Measurements from ENCODE around the gene PLCB4. TPM values are rescaled to one million over a fixed set of nuclear protein-coding genes. Genes with fewer than 3 reads are reported as not detected.

Gene PLCB4
- total RNA-seq, 1 donor from 2014 or later: 20.5 TPM

DNA sequence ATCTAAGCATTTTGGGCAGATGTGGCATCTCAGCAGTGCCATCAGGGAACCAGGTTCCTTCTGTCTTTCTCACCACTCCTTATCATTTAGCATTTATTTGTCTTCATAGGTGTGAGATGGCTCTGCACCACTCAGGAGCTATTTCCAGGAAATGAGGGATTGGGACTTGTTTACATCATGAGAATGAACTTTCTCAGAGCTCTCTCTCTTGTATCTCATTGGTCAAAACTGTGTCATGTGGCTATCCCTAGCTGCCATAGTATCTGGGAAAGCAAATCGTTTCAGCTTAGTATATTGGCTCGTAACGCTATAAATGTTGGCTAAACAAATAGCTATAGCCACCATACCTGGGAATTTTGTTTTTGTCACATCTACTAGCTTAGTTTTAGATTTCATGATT, 23.8 kb downstream of the PLCB4 start:
- DNase-seq (ENCODE audit: low spot score): no peak
- intact Hi-C loops (cut with DNase I): no loop called here

DNA sequence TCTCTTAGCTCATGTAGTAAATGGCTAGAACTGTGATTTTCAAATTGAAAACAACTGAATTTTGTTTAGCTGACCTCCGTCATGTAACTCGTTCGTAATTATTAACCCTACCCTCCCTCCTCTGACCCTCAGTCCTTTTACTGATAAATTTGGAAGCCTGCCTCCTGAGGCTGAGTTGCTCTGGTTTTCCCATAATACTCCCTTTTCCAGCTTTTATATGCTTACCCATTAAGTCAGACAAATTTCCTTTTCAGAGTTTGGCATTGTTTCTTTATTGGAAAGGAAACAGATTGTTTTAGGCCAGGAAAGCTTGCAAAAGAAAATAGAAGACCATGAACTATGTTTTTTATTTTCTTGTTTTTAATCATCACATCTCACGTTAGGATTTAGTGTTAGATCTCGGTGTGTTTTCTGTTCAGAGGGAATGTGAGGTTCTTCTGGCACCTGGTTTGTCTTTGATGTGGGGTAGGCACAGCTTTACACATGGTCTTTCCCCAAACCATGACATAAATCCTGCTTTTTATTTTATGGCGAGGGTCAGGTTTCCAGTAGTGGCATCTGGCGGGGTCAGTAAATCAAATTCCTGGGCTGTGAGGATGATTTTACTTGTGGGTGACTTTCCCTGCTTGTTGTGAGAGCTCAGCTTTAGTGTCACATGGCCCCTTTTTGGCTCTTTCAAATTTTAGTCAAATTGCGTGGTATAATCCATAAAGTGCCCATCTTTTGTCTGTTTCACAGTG, 24.5 kb downstream of the PLCB4 start:
- no peak for DNase-seq (ENCODE audit: low spot score)
- intact Hi-C loops (cut with DNase I): no loop called here

DNA sequence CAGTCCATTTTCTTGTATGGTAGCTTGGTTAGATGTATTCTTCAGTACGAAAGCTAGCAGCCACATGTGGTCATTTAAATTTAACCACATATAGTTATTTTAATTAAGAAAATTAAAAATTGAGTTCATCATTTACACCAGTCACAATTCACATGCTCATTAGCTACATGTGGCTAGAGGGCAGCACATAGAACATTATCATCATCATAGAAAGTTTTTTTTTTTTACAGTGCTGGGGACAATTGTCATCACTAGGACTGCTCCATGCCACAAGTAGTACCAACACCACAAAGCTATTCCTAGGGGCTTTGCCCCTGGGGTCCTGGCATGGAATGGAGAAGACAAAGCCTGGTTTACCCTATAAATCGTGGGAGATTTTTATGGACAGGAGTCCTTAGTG, 30.5 kb downstream of the PLCB4 start:
- DNase-seq (ENCODE audit: low spot score): no peak
- intact Hi-C loops (cut with DNase I): no loop called here

DNA sequence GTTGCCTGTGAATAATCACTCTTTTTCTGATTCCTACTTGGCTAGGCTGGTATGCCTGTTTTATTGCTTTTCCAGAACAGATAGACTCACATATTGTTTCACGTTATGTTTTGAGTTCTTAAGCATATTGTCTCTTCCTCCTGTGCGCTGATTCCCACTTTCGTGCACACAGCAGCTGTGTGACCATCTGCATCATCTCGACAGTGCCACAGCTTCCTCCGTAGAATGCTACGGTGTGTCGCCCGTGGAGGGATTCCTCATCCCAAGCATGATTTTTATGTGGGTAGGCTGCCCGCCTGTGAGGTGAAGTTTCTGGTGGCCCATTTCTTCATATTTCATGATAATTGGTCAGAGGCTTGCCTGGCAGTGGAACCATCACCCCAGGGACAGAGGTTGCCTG, 31.8 kb downstream of the PLCB4 start:
- no peak for DNase-seq (ENCODE audit: low spot score)
- intact Hi-C loops (cut with DNase I): no loop called here

DNA sequence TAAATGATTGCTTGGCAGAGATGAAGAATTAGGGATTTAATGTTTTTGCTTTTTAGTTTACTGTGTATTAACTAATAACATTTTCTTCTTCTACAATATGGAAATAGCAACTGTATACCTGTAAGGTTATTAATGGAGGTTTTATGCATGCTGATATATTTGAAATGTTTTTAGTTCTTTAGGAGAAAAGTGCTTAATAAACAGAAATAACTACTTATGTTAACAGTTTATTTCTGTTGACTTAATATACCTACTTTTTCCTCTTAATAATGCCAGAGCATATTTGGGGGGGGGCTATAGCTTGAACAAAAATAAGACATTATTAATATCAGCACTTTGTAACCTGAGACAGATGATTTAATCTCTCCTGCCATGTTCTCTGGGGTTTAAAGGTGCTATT, 33.6 kb downstream of the PLCB4 start:
- intact Hi-C loops (cut with DNase I): no loop called here
- DNase-seq (ENCODE audit: low spot score): no peak

DNA sequence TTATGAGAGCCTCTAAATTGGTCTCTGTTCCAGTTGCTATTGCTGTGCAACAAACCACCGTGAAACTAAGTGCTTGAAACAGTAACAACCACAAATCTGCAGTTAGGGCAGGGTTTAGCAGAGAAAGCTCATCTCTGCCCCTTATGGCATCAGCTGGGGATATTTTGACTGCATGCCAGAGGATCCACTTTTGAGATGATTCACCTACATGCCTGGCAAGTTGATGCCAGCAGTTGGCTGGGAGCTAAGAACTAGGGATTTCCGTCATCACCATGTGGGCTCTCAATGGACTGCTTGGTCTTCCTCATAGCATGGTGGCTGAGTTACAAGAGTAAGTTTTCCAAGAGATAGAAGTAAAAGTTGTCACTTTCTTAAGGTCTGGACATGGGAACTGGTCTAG, 35.1 kb downstream of the PLCB4 start:
- DNase-seq (ENCODE audit: low spot score): no peak
- intact Hi-C loops (cut with DNase I): no loop called here

DNA sequence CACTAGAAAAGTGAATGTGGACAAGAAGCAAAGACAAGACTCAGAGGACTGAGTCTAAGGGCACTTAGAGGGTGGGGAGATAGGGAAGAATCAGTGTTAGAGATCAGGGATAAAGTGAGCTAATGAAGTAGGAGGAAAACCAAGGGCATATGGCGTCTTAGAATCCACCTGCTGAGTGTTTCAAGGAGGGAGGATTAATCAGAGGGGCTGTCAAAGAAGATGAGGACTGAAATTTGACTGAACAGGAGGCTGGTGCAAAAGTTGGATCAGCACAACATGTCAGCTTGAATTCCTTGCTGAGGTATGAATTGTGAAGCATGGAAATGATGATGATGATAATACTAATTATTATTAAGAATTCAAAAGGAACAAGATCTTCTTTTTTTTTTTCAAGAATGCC, 39.4 kb downstream of the PLCB4 start:
- intact Hi-C loops (cut with DNase I): no loop called here
- no peak for DNase-seq (ENCODE audit: low spot score)

DNA sequence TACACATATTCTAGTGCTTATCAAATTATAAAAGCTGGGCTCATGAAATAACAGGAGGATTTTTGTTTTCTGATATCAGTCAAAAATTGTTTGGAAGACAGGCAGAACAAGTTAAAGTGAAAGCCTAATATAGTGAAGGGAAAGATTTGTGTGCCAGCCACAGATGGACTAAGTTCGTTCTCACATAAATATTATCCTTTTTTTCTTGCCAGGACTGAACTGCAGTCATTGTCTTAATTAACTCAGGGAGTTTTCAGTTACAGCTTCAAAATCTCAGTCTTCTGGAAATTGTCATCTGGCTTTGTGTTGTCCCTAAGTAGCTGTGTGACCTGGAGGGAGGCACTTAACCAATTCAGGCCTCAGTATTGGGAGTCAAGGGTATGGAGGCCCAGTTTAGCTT, 40.7 kb downstream of the PLCB4 start:
- intact Hi-C loops (cut with DNase I): no loop called here
- DNase-seq (ENCODE audit: low spot score): no peak

DNA sequence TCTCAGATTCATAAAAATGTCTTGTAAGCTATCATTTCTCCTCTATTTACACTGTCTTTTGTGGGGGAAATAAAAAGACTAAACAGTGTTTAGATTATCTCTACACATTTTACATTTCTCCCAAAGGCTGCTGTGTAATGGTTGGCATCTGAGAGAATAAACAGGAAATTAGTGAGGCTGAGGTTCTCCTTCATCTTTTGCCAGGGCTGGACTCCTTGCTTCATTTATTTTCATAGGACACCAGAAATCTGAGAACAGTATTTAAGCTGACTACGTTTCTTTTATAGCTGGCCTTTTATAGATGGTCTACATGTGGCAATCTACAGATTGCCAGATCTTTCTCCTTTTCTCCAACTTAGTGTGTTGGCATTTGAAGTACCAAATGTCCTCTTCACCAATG, 41.5 kb downstream of the PLCB4 start:
- intact Hi-C loops (cut with DNase I): loop anchor here (5.0 to 10.0 kb wide), 2 partner anchors 52 to 114 kb away; no protein-coding TSS in a partner anchor
- no peak for DNase-seq (ENCODE audit: low spot score)

DNA sequence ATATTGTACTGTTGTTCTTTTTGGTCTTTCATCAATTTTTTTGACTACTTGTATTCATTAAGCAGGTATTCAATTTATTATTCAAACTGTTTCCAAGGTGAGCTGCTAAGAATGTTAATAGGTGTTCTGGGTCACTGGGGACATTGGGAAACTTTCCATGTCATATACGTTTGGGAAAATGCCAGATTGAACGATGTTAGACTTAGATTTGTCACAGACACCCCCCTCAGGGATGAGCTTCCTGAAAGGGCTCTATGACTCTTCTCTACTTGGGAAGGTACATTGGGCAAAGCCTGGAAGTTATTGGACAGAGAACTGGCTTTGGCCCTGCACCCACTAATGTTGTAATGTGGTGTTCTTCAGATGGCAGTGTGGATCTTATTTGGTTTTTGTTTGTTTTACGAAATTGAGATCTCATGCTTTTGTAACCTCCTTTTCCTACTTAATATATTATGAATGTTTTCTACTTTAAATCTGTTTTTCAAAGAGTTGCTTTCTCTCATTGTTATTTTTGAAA, 42.1 kb downstream of the PLCB4 start:
- DNase-seq (ENCODE audit: low spot score): no peak
- intact Hi-C loops (cut with DNase I): loop anchor here (5.0 to 10.0 kb wide), 2 partner anchors 51 to 114 kb away; no protein-coding TSS in a partner anchor

DNA sequence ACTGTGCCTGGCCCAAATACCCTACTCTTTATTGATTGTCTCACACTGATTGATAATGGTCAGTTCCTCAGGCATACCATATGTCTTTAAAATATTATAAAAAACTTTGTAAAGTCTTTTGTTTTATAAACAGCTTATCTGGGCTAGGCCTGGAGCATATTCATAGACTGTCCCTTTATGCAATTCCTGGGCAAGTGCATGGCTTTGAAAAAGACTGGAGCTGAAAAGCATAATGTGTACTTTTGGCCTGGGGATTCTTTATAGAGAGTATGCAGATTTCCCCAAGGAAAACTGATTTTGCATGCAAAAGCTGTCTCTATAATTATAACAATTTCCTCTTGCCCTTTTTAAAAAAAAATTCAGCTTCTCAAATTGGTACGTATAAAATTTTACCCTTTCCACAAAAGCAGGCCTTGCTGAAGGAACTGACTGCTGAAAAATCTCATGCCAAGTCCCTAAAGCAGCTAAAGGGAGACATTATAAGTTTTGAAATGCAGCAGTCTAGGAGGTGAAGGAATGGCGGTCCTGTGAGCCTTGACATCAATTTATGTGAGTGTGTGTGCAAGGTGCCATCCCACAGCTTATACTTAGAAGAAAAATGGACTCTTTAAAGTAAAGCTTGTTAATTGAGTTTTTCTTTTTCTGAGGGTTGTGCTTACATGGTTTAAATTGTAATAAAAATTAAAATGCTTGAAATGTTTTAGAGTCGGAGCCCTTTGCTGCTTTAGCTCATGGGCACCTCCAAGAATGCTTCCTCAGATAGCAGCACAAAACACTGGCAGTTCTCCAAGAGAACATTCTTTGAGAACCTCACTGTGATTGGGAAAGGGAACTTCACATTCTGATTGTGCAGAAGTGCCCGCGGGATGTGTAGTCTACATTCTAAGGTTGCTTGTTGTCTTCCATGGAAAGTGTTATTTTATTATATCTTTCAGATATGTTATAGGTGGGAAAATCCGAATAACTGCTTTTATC, 43.9 kb downstream of the PLCB4 start:
- intact Hi-C loops (cut with DNase I): loop anchor here (5.0 to 10.0 kb wide), 2 partner anchors 49 to 112 kb away; no protein-coding TSS in a partner anchor

DNA sequence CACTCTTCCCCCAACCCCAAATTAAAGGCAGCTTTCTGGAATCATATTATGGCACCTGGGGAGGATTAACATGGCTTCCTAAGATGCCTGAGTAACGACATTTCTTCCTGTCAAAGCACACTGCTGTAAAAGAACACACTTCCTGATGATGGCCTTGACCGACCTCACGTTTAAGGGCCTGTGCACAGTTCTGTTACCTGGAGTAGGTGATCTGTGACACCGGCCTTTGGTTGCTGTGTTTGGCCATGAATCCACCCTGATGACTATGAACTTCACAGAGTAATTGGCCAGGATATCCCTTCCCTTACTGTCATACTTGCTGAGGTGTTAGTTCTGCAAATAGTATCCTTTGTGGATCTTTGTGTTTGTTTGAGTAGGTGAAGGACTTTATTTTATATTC, 45.8 kb downstream of the PLCB4 start:
- intact Hi-C loops (cut with DNase I): loop anchor here (5.0 to 10.0 kb wide), 2 partner anchors 48 to 110 kb away; no protein-coding TSS in a partner anchor
- no peak for DNase-seq (ENCODE audit: low spot score)

More for the DNA sequence above, 43.9 kb downstream of the PLCB4 start:
- DNase-seq (ENCODE audit: low spot score): no peak

DNA sequence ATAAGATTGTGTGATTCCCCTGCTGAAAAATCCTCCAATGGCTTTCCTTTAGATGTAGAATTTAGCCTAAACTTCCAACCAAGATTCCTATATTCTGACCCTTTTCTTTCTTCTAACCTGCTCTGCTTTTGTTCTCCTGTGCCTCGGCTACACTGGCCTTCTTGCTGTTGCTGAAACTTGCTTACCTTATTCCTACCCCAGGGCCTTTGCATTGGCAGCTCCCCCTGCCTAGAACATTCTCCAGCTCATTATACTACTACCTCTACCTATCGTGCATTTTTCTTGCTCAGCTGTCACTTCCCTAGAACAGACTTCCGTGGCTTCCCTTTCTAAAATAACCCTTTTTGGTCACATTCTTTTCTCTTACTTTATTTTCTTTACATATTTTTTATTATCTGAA, 48.7 kb downstream of the PLCB4 start:
- intact Hi-C loops (cut with DNase I): loop anchor here (10.0 kb wide), 1 partner anchor 107 kb away; no protein-coding TSS in a partner anchor
- DNase-seq (ENCODE audit: low spot score): no peak

DNA sequence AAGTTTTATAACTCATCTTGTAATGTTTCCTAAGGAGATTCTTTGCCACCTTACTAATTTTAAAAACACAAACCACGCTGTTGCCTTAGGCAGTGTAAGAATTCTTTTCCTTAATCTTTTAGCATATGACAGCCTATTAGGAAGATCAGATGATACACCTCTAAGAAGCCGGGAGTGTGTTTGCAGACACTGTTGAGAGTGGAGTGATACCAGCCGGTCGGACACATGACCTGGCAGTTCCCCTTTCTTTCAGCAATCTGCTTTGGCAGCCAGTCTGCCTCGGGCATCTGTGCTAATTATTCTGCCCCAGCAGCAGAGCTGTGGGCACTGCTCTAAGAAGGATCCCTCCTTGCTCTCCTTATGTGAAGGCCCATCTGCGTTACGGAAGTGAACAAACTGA, 50.9 kb downstream of the PLCB4 start:
- intact Hi-C loops (cut with DNase I): loop anchor here (10.0 kb wide), 1 partner anchor 105 kb away; no protein-coding TSS in a partner anchor
- DNase-seq (ENCODE audit: low spot score): peak; percentile 82

DNA sequence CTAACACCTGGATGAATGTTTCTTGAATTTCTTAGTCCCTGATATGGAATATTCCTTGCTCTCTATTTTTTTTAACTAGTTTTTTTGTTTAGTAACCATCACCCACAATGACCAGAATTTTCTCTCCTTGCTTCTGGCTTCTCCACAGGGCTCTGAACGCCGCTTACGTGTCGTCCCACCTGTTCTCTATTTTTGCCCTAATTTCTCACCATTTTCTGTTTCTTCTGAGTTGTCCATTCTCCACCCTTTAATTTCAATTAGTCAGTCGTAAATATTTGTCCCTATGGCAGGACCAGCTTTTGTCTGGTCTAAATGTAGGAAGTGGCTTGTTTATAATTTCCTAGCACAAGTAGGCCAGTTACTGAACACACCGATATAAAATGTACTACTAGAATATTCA, 52.3 kb downstream of the PLCB4 start:
- intact Hi-C loops (cut with DNase I): no loop called here
- no peak for DNase-seq (ENCODE audit: low spot score)

DNA sequence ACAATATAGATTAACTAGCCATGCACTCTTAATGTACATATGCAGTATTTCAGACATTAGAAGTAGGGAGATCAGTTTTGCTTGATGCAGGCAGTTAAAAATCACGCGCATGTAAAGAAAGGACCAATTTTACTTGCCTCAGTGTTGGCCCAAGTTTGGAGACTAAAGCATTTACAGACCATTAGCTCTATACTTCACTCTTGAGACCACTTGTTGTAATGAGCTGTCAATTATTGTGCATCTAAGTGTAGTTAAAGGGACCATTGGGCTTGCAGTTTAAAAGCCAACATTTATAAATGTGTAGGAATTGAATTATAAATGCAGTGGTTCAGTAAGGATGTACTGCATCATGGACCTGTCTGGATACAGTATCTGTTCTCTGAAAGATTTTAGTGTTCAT, 53.7 kb downstream of the PLCB4 start:
- no peak for DNase-seq (ENCODE audit: low spot score)
- intact Hi-C loops (cut with DNase I): no loop called here

DNA sequence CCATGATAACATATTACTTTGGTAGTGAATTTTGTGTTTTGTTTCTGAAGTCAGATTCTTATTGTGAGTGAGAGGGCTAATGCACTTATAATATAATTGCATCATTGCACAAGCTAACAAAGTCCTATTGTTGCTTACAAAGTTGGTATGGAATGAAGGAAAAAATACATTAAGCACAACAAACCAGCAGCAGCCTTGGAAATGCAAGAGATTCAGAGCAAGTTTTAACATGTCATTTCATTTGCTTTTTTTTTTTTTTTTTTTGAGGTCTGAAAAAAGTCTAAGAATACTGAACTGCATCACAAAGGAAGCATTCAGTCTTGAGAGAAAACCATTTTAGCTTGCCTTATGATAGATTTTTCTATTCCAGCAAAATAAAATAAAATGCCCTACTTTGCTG, 57.6 kb downstream of the PLCB4 start:
- intact Hi-C loops (cut with DNase I): no loop called here
- no peak for DNase-seq (ENCODE audit: low spot score)

DNA sequence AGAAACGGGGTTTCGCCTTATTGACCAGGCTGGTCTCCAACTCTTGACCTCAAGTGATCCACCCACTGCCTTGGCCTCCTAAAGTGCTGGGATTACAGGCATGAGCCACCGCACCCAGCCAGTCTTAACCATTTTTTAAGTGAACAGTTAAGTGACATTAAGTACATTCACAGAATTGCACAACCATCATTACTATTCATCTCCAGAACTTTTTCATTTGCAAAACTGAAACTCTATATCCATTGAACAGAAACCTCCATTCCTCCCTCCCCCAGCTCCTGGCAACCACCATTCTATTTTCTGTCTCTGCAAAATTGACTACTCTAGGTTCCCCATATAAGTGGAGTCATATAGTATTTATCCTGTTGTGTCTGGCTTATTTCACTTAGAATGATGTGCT, 59.7 kb downstream of the PLCB4 start:
- no peak for DNase-seq (ENCODE audit: low spot score)
- intact Hi-C loops (cut with DNase I): no loop called here

DNA sequence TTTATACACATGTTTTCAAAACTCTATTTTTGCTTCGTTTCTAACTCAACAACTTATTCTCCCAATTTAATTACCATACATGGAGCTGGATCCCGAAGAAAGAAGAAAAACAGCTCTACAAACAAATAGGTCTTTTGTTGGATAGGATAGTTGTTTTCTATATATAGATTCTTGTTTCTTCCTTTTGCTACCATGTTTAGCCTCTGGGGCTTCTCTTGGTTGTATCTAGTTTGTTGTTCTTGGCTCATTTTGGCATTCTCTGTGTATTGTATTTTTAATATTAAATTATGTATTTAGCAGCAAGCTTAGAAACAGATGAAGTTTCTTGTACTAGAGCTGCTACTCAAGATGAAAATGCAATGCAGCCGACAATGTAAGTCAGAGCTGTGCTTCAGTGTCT, 60.9 kb downstream of the PLCB4 start:
- no peak for DNase-seq (ENCODE audit: low spot score)
- intact Hi-C loops (cut with DNase I): no loop called here

DNA sequence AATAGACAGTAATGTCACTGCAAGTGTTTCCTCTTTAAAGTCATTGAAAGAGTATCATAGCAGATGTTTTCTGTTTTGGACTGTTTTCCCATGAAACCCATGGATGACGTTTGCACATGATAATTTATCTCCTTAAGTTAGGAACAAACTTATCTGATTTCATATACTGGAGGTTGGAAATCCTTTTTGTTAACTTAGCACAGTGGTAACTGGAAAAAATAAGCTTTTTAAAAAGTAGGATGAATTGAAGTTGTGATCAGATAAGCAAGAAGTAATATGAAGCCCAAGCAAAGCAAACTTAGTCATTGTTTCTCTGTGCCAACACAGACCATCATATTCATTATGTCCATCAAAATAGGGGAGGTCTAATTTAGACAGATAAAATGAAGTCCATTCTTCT, 61.6 kb downstream of the PLCB4 start:
- no peak for DNase-seq (ENCODE audit: low spot score)
- intact Hi-C loops (cut with DNase I): no loop called here
